Measurements from ENCODE around the gene IER3.
A peak's percentile ranks its signal among the peaks of the same experiment; 100 is the strongest.

Gene IER3

GRCh38 chr6:30735668-30736314 is 8.6 kb downstream of the IER3 start:
- H3K4me3 ChIP-seq (ENCODE audit: low read depth, low read length): no peak overlapping the region
- TF ChIP-seq CTCF (IDR thresholded peaks at IDR 0.05; ENCODE audit: low read depth, low read length): no peak

- no peak for TF ChIP-seq CTCF (IDR thresholded peaks at IDR 0.05; ENCODE audit: low read depth, low read length)
- no peak overlapping the region for H3K4me3 ChIP-seq (ENCODE audit: low read depth, low read length)
Measured at GRCh38 chr6:30732237-30732943, 12.0 kb downstream of the IER3 start.

GRCh38 chr6:30730601-30731435 is 13.5 kb downstream of the IER3 start:
- no peak overlapping the region for H3K4me3 ChIP-seq (ENCODE audit: low read depth, low read length)
- TF ChIP-seq CTCF (IDR thresholded peaks at IDR 0.05; ENCODE audit: low read depth, low read length): no peak

GRCh38 chr6:30727920-30728553 is 16.3 kb downstream of the IER3 start:
- TF ChIP-seq CTCF (IDR thresholded peaks at IDR 0.05; ENCODE audit: low read depth, low read length): peak; percentile 31
- no peak overlapping the region for H3K4me3 ChIP-seq (ENCODE audit: low read depth, low read length)

GRCh38 chr6:30726506-30727413 is 17.6 kb downstream of the IER3 start:
- H3K4me3 ChIP-seq (ENCODE audit: low read depth, low read length): no peak overlapping the region
- TF ChIP-seq CTCF (IDR thresholded peaks at IDR 0.05; ENCODE audit: low read depth, low read length): no peak

- no peak for TF ChIP-seq CTCF (IDR thresholded peaks at IDR 0.05; ENCODE audit: low read depth, low read length)
- no peak overlapping the region for H3K4me3 ChIP-seq (ENCODE audit: low read depth, low read length)
Measured at GRCh38 chr6:30725713-30726505, 18.4 kb downstream of the IER3 start.

Data from WI38 (cell line).